B cell (primary cell): ENCODE data around the gene TPSG1. TPM values are rescaled to one million over a fixed set of nuclear protein-coding genes. Genes with fewer than 3 reads are reported as not detected.
"Not testable (repeated sequence)": the region's sequence is repeated elsewhere in the genome, so short reads cannot be mapped to it uniquely, and the experiment has no call there.

Experiments
- ATAC-seq: fragments of 200-7000 bp; cut with Tn5 transposase; one replicate; pipeline ENCODE4 v1.10.0; 2021; ENCODE audit warnings: low read depth, mild to moderate bottlenecking, moderate number of reproducible peaks, moderate library complexity
- CTCF ChIA-PET: fragments of 350-600 bp; sonication (Branson Sonifier 250); formaldehyde crosslinking; loops from one replicate; lab custom pipeline; 2021; ENCODE audit warnings: antibody characterized with exemption, inconsistent platforms; lab: Charles Lee
- POLR2A ChIA-PET: fragments of 350-600 bp; sonication (Branson Sonifier 250); formaldehyde crosslinking; loops from one replicate; lab custom pipeline; 2021; ENCODE audit warnings: antibody characterized with exemption; lab: Charles Lee
- DNase-seq: peaks from one replicate; pipeline ENCODE4 v3.0.0; 2013
- H2AFZ ChIP-seq: 2 replicates; pipeline ENCODE4 v1.6.1; 2012; ENCODE audit warnings: mild to moderate bottlenecking, low read depth, low read length; ENCODE audit not compliant: insufficient read depth, poor library complexity, severe bottlenecking
- H3K27ac ChIP-seq, 2 donors: 1 replicate in 1 of 2; 2 replicates in 1 of 2; pipeline ENCODE4 v1.5.1; 2012 to 2013; ENCODE audit warnings: low read length in 2 of 2, mild to moderate bottlenecking in 2 of 2, moderate library complexity in 1 of 2
- H3K27me3 ChIP-seq, 4 experiments: fragments of 200-600 bp in 1 of 4; sonication (generic) in 1 of 4; replicated peaks in 1 of 4; 1 replicate in 2 of 4; 2 replicates in 2 of 4; pipeline versions ENCODE4 v1.6.1 to v1.7.0; 2013 to 2016; ENCODE audit warnings: low read length in 3 of 4, mild to moderate bottlenecking in 2 of 4, mixed read lengths in 1 of 4, moderate library complexity in 1 of 4; ENCODE audit not compliant: insufficient read depth in 4 of 4, control insufficient read depth in 3 of 4; ENCODE audit errors: control extremely low read depth in 1 of 4
- H3K36me3 ChIP-seq, 2 experiments: replicated peaks in 1 of 2; 1 replicate in 1 of 2; 2 replicates in 1 of 2; pipeline versions ENCODE4 v1.6.1 to v1.7.1; 2013; ENCODE audit warnings: low read length in 1 of 2; ENCODE audit not compliant: insufficient read depth in 2 of 2, control insufficient read depth in 1 of 2; ENCODE audit errors: control extremely low read depth in 1 of 2, extremely low read depth in 1 of 2
- H3K4me1 ChIP-seq, 2 donors: fragments of 200-600 bp in 1 of 2; sonication (generic) in 1 of 2; 1 replicate in 1 of 2; 2 replicates in 1 of 2; pipeline versions ENCODE4 v1.5.1 to v1.6.1; 2013 to 2017; ENCODE audit warnings: low read length in 2 of 2; ENCODE audit not compliant: control insufficient read depth in 2 of 2, insufficient read depth in 2 of 2
- H3K4me2 ChIP-seq: replicated peaks from 2 replicates; pipeline ENCODE3; 2012; ENCODE audit warnings: mild to moderate bottlenecking, low read depth, low read length; ENCODE audit not compliant: poor library complexity, severe bottlenecking
- H3K4me3 ChIP-seq, 5 experiments: fragments of 200-600 bp in 1 of 5; sonication (generic) in 1 of 5; 1 replicate in 3 of 5; 2 replicates in 2 of 5; pipeline versions ENCODE4 v1.5.1 to v1.7.0; 2011 to 2016; ENCODE audit warnings: low read length in 4 of 5, mild to moderate bottlenecking in 4 of 5, low read depth in 2 of 5, control low read depth in 1 of 5, moderate library complexity in 1 of 5; ENCODE audit not compliant: insufficient read depth in 1 of 5; ENCODE audit errors: control extremely low read depth in 1 of 5, extremely low read depth in 1 of 5
- H3K79me2 ChIP-seq: fragments of 200-600 bp; sonication (generic); one replicate; pipeline ENCODE4 v1.6.0; 2016; ENCODE audit warnings: low read length; ENCODE audit not compliant: control insufficient read depth, insufficient read depth
- H3K9ac ChIP-seq: fragments of 200-600 bp; sonication (generic); 2 replicates; pipeline ENCODE4 v1.6.1; 2017; ENCODE audit warnings: mild to moderate bottlenecking, low read length, moderate library complexity
- H3K9me3 ChIP-seq, 3 donors: one replicate each; pipeline versions ENCODE4 v1.6.1 to v1.7.1; 2013; ENCODE audit warnings: low read length in 2 of 3; ENCODE audit not compliant: control insufficient read depth in 2 of 3, insufficient read depth in 1 of 3; ENCODE audit errors: control extremely low read depth in 1 of 3
- H4K20me1 ChIP-seq: 2 replicates; pipeline ENCODE4 v1.6.0; 2012; ENCODE audit warnings: mild to moderate bottlenecking, low read length; ENCODE audit not compliant: insufficient read depth, control insufficient read depth, poor library complexity, severe bottlenecking
- H3K27ac Mint-ChIP-seq: one replicate; pipeline ENCODE4 v1.8.0; 2021; ENCODE audit warnings: mixed read lengths
- H3K27me3 Mint-ChIP-seq: one replicate; pipeline ENCODE4 v1.8.0; 2021; ENCODE audit warnings: mixed read lengths
- H3K4me1 Mint-ChIP-seq: one replicate; pipeline ENCODE4 v1.8.0; 2021; ENCODE audit warnings: mixed read lengths
- H3K4me3 Mint-ChIP-seq: one replicate; pipeline ENCODE4 v1.8.0; 2021; ENCODE audit warnings: mixed read lengths
- H3K9me3 Mint-ChIP-seq: one replicate; pipeline ENCODE4 v1.8.0; 2022; ENCODE audit warnings: mixed read lengths; ENCODE audit not compliant: insufficient read depth
- CTCF ChIP-seq: fragments of 200-600 bp; IDR thresholded peaks from one replicate; pipeline ENCODE4 v1.8.0; 2022; ENCODE audit warnings: antibody characterized with exemption, mild to moderate bottlenecking
- EZH2 ChIP-seq: IDR thresholded peaks from 2 replicates; pipeline ENCODE4 v1.6.1; 2012; ENCODE audit warnings: borderline replicate concordance, low read depth, mild to moderate bottlenecking, moderate library complexity, low read length; ENCODE audit not compliant: insufficient read depth, poor library complexity, severe bottlenecking
- WGBS: methylation state at CpG from one replicate; pipeline ENCODE4 v1.1.5; 2013; ENCODE audit warnings: missing lambda C conversion rate; ENCODE audit not compliant: insufficient coverage; 5-methylcytosine and 5-hydroxymethylcytosine counted together
- intact Hi-C: fragments of 100-400 bp; cut with micrococcal nuclease; formaldehyde crosslinking; loops from one replicate; pipeline ENCODE4 v1.10.0; 2022
- polyA plus RNA-seq: library from polyadenylated mRNA; depleted of rRNA; stranded (reverse); fragments of >200 nt; gene quantifications from 2 replicates; pipeline ENCODE4 v1.2.3, GENCODE V29; 2012
- total RNA-seq, 2 donors: library from RNA; stranded (reverse); fragments of 120-200 nt in 1 of 2; gene quantifications; 1 replicate in 1 of 2; 2 replicates in 1 of 2; pipeline versions ENCODE4 v1.2.3 to v1.2.4, GENCODE V29; 2013 to 2022

Gene TPSG1
- total and polyA plus RNA-seq, 2 donors (not counting 1 experiment from before 2014, with no cell fraction given) = not detected

GRCh38 chr16:1271724-1272413 is 46.8 kb upstream of the TPSG1 start:
- not testable (repeated sequence) for H3K4me1 Mint-ChIP-seq

GRCh38 chr16:1271380-1271723 is 46.3 kb upstream of the TPSG1 start:
- DNase-seq (no peak), ATAC-seq (no peak)
- Histone ChIP-seq H4K20me1 (no peaks in the 10 kb centered on the region), H3K4me1 (peaks cover 0 to 4% of the 10 kb centered on the region in 2 donors), H2AFZ (no peak overlapping the region), H3K9ac (no peak overlapping the region), H3K4me2 (no peak overlapping the region), H3K36me3 (no peaks in the 10 kb centered on the region), H3K27ac (no peak overlapping the region), H3K79me2 (no peaks in the 10 kb centered on the region), H3K27me3 (peaks cover 0 to 19% (median 3%) of the 10 kb centered on the region in 4 experiments), H3K4me3 (no peak overlapping the region), H3K9me3 (peaks cover 0 to 4% (median 0%) of the 10 kb centered on the region in 3 donors)
- H3K4me3 Mint-ChIP-seq = no peak overlapping the region
- ChIA-PET CTCF (no interaction called here), POLR2A (interaction anchor here (0.6 kb wide), 1 partner anchor 381 kb away, joined by 4 read pairs; no protein-coding TSS in a partner anchor)
- 76% methylated on average over 12 of the region's 12 CpGs for WGBS
- no peaks in the 10 kb centered on the region for H3K4me1 Mint-ChIP-seq
- no peaks in the 10 kb centered on the region for H3K9me3 Mint-ChIP-seq
- H3K27me3 Mint-ChIP-seq = peaks cover 27% of the 10 kb centered on the region
- TF ChIP-seq EZH2 (no peak), CTCF (no peak)
- H3K27ac Mint-ChIP-seq = no peak overlapping the region
- intact Hi-C loops = no loop called here

More at GRCh38 chr16:1271724-1272413, 46.8 kb upstream of the TPSG1 start:
- intact Hi-C loops, H3K9me3 ChIP-seq, H3K4me3 Mint-ChIP-seq, H3K79me2 ChIP-seq, H3K36me3 ChIP-seq, H3K4me3 ChIP-seq, ATAC-seq, H3K9me3 Mint-ChIP-seq, H3K27ac ChIP-seq, H3K4me1 ChIP-seq, CTCF ChIA-PET, H4K20me1 ChIP-seq, DNase-seq, H3K9ac ChIP-seq, H2AFZ ChIP-seq, H3K27ac Mint-ChIP-seq: not testable (repeated sequence)
- 30% methylated on average over 18 of the region's 19 CpGs for WGBS
- POLR2A ChIA-PET = interaction anchor here (0.6 kb wide), 1 partner anchor 381 kb away, joined by 4 read pairs; no protein-coding TSS in a partner anchor
- peaks cover 0 to 19% (median 3%) of the 10 kb centered on the region in 4 experiments for H3K27me3 ChIP-seq
- peak overlapping the region; percentile 5 for H3K4me2 ChIP-seq
- peaks cover 27% of the 10 kb centered on the region for H3K27me3 Mint-ChIP-seq

- H3K9me3 ChIP-seq, H3K27ac ChIP-seq, H3K4me3 ChIP-seq, POLR2A ChIA-PET, H3K4me2 ChIP-seq, DNase-seq, H3K9ac ChIP-seq, H3K36me3 ChIP-seq, H3K4me1 Mint-ChIP-seq, H4K20me1 ChIP-seq, H3K4me1 ChIP-seq, ATAC-seq, H3K4me3 Mint-ChIP-seq, CTCF ChIA-PET, intact Hi-C loops, H3K79me2 ChIP-seq, H3K27ac Mint-ChIP-seq, H2AFZ ChIP-seq, H3K9me3 Mint-ChIP-seq: not testable (repeated sequence)
- peaks cover 0 to 19% (median 3%) of the 10 kb centered on the region in 4 experiments for H3K27me3 ChIP-seq
- WGBS = 97% methylated on average over 7 of the region's 7 CpGs
- peaks cover 18% of the 10 kb centered on the region for H3K27me3 Mint-ChIP-seq
Observed at GRCh38 chr16:1269418-1269817, 44.4 kb upstream of the TPSG1 start.
